WTC11 (cell line): ENCODE data around the gene CERCAM. TPM values are rescaled to one million over a fixed set of nuclear protein-coding genes. Genes with fewer than 3 reads are reported as not detected.

Experiments used
- ATAC-seq: fragments of 200-7000 bp; cut with Tn5 transposase; 2 replicates; pipeline ENCODE4 v1.10.0; 2021; ENCODE audit warnings: mild to moderate bottlenecking, moderate library complexity
- CTCF ChIA-PET: fragments of 300-600 bp; sonication (Branson Sonifier 250); formaldehyde crosslinking; loops from one replicate; lab custom pipeline; 2021; ENCODE audit warnings: antibody characterized with exemption; lab: Charles Lee
- POLR2A ChIA-PET: fragments of 350-600 bp; sonication (Branson Sonifier 250); formaldehyde crosslinking; loops from one replicate; lab custom pipeline; 2021; ENCODE audit warnings: antibody characterized with exemption; lab: Charles Lee
- DNase-seq: peaks from one replicate; pipeline ENCODE4 v3.0.0; 2021; ENCODE audit warnings: low spot score
- H3K27ac Mint-ChIP-seq: 2 replicates; pipeline ENCODE4 v1.8.0; 2021; ENCODE audit warnings: mixed read lengths
- H3K27me3 Mint-ChIP-seq: 2 replicates; pipeline ENCODE4 v1.8.0; 2021; ENCODE audit warnings: low read depth, mild to moderate bottlenecking, moderate library complexity, mixed read lengths
- H3K36me3 Mint-ChIP-seq: 2 replicates; pipeline ENCODE4 v1.8.0; 2021; ENCODE audit warnings: mixed read lengths
- H3K4me1 Mint-ChIP-seq: 2 replicates; pipeline ENCODE4 v1.8.0; 2022; ENCODE audit warnings: mixed read lengths
- H3K4me3 Mint-ChIP-seq: 2 replicates; pipeline ENCODE4 v1.8.0; 2021; ENCODE audit warnings: mild to moderate bottlenecking, moderate library complexity, mixed read lengths
- H3K9me3 Mint-ChIP-seq: 2 replicates; pipeline ENCODE4 v1.8.0; 2021; ENCODE audit warnings: mixed read lengths
- ATF2 ChIP-seq: sonication (generic); formaldehyde crosslinking; IDR thresholded peaks from 2 replicates; pipeline ENCODE4 v1.8.1; 2022; ENCODE audit warnings: low read depth, missing genetic modification reagents, borderline replicate concordance
- ATF6 ChIP-seq: sonication (generic); formaldehyde crosslinking; IDR thresholded peaks from 2 replicates; pipeline ENCODE4 v1.8.1; 2023; ENCODE audit warnings: mild to moderate bottlenecking, missing genetic modification reagents
- CREM ChIP-seq: sonication (generic); formaldehyde crosslinking; IDR thresholded peaks from 2 replicates; pipeline ENCODE4 v1.8.1; 2022; ENCODE audit warnings: mild to moderate bottlenecking, missing genetic modification reagents, moderate library complexity
- E2F5 ChIP-seq: sonication (generic); formaldehyde crosslinking; IDR thresholded peaks from 2 replicates; pipeline ENCODE4 v1.8.1; 2022; ENCODE audit warnings: mild to moderate bottlenecking, moderate library complexity, missing genetic modification reagents
- ERG ChIP-seq: fragments of 250-450 bp; sonication (Bioruptor Pico); IDR thresholded peaks from 2 replicates; pipeline ENCODE4 v1.8.0; 2021; ENCODE audit warnings: mild to moderate bottlenecking
- IRF2 ChIP-seq: sonication (generic); formaldehyde crosslinking; IDR thresholded peaks from 2 replicates; pipeline ENCODE4 v1.8.0; 2022; ENCODE audit warnings: low read depth, missing genetic modification reagents, borderline replicate concordance
- PRDM15 ChIP-seq: sonication (generic); formaldehyde crosslinking; IDR thresholded peaks from 2 replicates; pipeline ENCODE4 v1.8.0; 2022; ENCODE audit warnings: missing genetic modification reagents
- SMAD4 ChIP-seq: sonication (generic); formaldehyde crosslinking; IDR thresholded peaks from 2 replicates; pipeline ENCODE4 v1.8.0; 2022; ENCODE audit warnings: mild to moderate bottlenecking, missing genetic modification reagents
- TEAD1 ChIP-seq: sonication (generic); formaldehyde crosslinking; IDR thresholded peaks from 2 replicates; pipeline ENCODE4 v1.8.0; 2022; ENCODE audit warnings: mild to moderate bottlenecking, missing genetic modification reagents
- USF2 ChIP-seq: sonication (generic); formaldehyde crosslinking; IDR thresholded peaks from 2 replicates; pipeline ENCODE4 v1.8.1; 2023; ENCODE audit warnings: mild to moderate bottlenecking, missing genetic modification reagents, moderate library complexity
- ZNF232 ChIP-seq: sonication (generic); formaldehyde crosslinking; IDR thresholded peaks from 2 replicates; pipeline ENCODE4 v1.8.0; 2022; ENCODE audit warnings: mild to moderate bottlenecking, missing genetic modification reagents
- ZNF263 ChIP-seq: sonication (generic); formaldehyde crosslinking; IDR thresholded peaks from 2 replicates; pipeline ENCODE4 v1.8.1; 2022; ENCODE audit warnings: low read depth, mild to moderate bottlenecking, moderate library complexity, missing genetic modification reagents
- ZNF317 ChIP-seq: sonication (generic); formaldehyde crosslinking; IDR thresholded peaks from 2 replicates; pipeline ENCODE4 v1.8.1; 2023; ENCODE audit warnings: low read depth, mild to moderate bottlenecking, moderate library complexity, missing genetic modification reagents, borderline replicate concordance
- ZNF425 ChIP-seq: fragments of 250-450 bp; sonication (Bioruptor Pico); conservative IDR thresholded peaks from 2 replicates; pipeline ENCODE4 v1.9.0; 2021; ENCODE audit warnings: mild to moderate bottlenecking
- total RNA-seq: library from RNA; stranded (reverse); gene quantifications from 3 replicates; pipeline ENCODE4 v1.2.3, GENCODE V29; 2021

Gene CERCAM
- total RNA-seq, 1 experiment from 2014 or later = 15.2 TPM

- ChIA-PET CTCF (interaction anchor here (0.7 to 1.2 kb wide), 3 partner anchors 18 to 37 kb away, joined by 3 to 6 read pairs (median 3); partner anchors contain the start of gene CERCAM), POLR2A (interaction anchor here (0.6 kb wide), 1 partner anchor 74 kb away, joined by 3 read pairs; no protein-coding TSS in a partner anchor)
- no peak overlapping the region for H3K27ac Mint-ChIP-seq
- H3K4me1 Mint-ChIP-seq = peaks cover 14% of the 10 kb centered on the region
- TF ChIP-seq ZNF425 (CRISPR knock-in tag) (no peak), ZNF317 (no peak), ZNF263 (CRISPR knock-in tag) (no peak), USF2 (CRISPR knock-in tag) (no peak), TEAD1 (CRISPR knock-in tag) (no peak), ZNF232 (no peak), ERG (no peak), PRDM15 (CRISPR knock-in tag) (no peak), ATF2 (CRISPR knock-in tag) (no peak), IRF2 (CRISPR knock-in tag) (no peak), ATF6 (CRISPR knock-in tag) (no peak), E2F5 (CRISPR knock-in tag) (no peak), CREM (CRISPR knock-in tag) (no peak), SMAD4 (CRISPR knock-in tag) (no peak)
- peak; percentile 6 for ATAC-seq
- DNase-seq = peak; percentile 38
- no peaks in the 10 kb centered on the region for H3K9me3 Mint-ChIP-seq
- peaks cover 80% of the 10 kb centered on the region for H3K27me3 Mint-ChIP-seq
- peaks cover 30% of the 10 kb centered on the region for H3K36me3 Mint-ChIP-seq
- peak overlapping the region; percentile 85 for H3K4me3 Mint-ChIP-seq
These were observed 36.5 kb downstream of the CERCAM start for GRCh38 chr9:128457207-128457606.
